Right atrium auricular region (tissue), 2 donors: ENCODE measurements around the gene SYCP2. TPM values are rescaled to one million over a fixed set of nuclear protein-coding genes. Genes with fewer than 3 reads are reported as not detected.

Experiments
- DNase-seq: peaks from one replicate; pipeline ENCODE4 v3.0.0-alpha.2; 2019; ENCODE audit warnings: low spot score
- H3K27ac ChIP-seq, 2 donors: fragments of 200-600 bp; sonication (generic); 1 replicate in 1 of 2; 2 replicates in 1 of 2; pipeline ENCODE4 v1.5.1; 2016 to 2019
- H3K27me3 ChIP-seq, 2 donors: fragments of 200-600 bp; sonication (generic); one replicate each; pipeline versions ENCODE4 v1.5.1 to v1.6.0; 2017 to 2019
- H3K36me3 ChIP-seq: fragments of 200-600 bp; sonication (generic); one replicate; pipeline ENCODE4 v1.5.1; 2016
- H3K4me1 ChIP-seq, 2 donors: fragments of 200-600 bp; sonication (generic); one replicate each; pipeline versions ENCODE4 v1.5.1 to v1.6.0; 2017 to 2019
- H3K4me3 ChIP-seq, 2 donors: fragments of 200-600 bp; sonication (generic); 1 replicate in 1 of 2; 2 replicates in 1 of 2; pipeline ENCODE4 v1.5.1; 2017 to 2019; ENCODE audit warnings: mild to moderate bottlenecking in 1 of 2, moderate library complexity in 1 of 2
- H3K9me3 ChIP-seq, 2 donors: fragments of 200-600 bp; sonication (generic); one replicate each; pipeline ENCODE4 v1.5.1; 2019
- total RNA-seq, 2 donors: library from RNA; depleted of rRNA; stranded (reverse); fragments of >200 nt; gene quantifications; one replicate each; pipeline ENCODE4 v1.1.0, GENCODE V29; 2016
- TF ChIP-seq, protein P1 (sequence below), 2 donors: fragments of 200-600 bp; sonication (generic); IDR thresholded peaks; one replicate each; pipeline ENCODE4 v1.5.1; 2019; ENCODE audit warnings: antibody characterized with exemption in 2 of 2

SYCP2 gene
- total RNA-seq, 2 donors from 2014 or later, result 0.56 to 0.79 TPM

DNA sequence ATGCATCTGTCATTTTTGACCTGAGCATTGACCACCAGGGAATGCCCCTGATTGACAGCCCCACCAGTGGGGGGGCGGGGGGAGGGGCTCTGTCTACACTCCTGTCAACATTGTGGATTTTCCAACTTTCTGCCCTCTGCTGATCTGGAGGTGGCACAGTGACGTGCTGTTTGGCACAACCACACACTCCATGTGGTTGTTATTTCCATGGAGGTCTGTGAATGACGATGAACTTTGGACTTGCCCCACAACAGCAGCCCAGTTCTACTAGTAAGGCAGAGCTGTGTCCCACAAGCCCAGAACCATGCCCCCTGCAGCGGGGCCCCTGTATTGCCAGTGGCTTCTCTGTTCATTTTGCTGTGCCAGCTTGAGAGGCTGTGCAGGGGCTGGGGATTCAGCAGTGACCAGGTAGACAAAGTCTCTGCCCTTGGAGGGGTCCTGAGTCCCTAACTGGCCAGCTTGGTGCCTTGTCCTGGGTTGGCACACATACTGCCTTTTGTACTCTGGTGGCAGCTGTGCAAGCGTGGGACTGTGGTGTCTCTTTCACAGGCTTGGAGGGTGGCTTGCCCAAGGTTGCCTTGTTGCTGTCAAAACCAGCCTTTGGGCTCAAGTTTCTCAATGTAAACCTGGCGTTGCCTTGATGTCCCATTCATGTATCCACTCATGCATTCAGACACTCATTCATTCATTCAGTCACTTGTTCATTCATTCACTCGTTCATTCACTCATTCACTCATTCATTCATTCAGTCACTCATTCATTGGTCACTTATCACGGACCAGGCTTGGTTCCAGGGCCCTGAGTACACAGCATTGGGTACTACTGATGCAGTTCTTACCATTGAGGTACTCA lies 108.5 kb downstream of the SYCP2 start:
- Histone ChIP-seq H3K9me3 (no peaks in the 10 kb centered on the region), H3K4me1 (peaks cover 0 to 81% of the 10 kb centered on the region in 2 donors), H3K36me3 (no peaks in the 10 kb centered on the region), H3K27me3 (no peaks in the 10 kb centered on the region), H3K27ac (peak overlapping the region in 1 of 2 donors; percentile 26), H3K4me3 (no peak overlapping the region)
- peak; percentile 49 for DNase-seq
- TF ChIP-seq, protein P1, sequence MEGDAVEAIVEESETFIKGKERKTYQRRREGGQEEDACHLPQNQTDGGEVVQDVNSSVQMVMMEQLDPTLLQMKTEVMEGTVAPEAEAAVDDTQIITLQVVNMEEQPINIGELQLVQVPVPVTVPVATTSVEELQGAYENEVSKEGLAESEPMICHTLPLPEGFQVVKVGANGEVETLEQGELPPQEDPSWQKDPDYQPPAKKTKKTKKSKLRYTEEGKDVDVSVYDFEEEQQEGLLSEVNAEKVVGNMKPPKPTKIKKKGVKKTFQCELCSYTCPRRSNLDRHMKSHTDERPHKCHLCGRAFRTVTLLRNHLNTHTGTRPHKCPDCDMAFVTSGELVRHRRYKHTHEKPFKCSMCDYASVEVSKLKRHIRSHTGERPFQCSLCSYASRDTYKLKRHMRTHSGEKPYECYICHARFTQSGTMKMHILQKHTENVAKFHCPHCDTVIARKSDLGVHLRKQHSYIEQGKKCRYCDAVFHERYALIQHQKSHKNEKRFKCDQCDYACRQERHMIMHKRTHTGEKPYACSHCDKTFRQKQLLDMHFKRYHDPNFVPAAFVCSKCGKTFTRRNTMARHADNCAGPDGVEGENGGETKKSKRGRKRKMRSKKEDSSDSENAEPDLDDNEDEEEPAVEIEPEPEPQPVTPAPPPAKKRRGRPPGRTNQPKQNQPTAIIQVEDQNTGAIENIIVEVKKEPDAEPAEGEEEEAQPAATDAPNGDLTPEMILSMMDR (IDR thresholded peaks at IDR 0.05), result no peak

DNA sequence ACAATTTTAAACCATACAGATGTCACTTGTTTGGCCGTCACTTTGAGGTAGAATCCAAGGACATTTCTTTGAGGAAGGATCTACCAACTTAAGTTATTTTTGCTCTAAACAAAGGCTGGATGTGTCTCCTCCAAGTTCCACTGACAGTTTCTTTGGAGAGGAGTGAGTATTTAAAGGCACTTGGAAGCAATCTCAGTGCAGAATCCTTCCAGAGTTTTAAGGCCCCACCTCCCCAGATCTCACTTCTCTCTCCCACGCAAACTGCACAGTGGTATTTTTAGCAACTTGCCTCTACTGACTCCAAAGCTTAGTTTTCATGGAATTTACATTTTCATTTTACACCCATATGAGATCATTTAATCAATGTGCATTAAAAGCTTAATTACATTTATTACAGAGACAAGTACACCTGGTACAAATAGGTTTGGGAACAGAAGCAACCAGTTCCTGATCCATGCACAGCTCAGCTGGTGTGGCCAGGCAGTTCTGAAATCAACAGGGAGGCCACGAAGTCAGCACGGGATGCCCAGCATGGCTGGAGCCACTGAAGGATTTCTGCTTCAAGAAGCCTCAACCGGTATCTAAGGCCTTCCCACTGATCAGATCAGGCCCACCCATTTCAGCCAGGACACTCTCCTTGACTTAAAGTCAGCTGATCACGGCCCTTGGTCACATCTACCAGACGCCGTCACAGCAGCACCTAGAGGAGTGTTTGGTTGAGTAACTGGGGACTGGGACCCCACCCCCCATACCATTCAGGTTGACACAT lies 109.8 kb downstream of the SYCP2 start:
- peak; percentile 44 for DNase-seq

DNA sequence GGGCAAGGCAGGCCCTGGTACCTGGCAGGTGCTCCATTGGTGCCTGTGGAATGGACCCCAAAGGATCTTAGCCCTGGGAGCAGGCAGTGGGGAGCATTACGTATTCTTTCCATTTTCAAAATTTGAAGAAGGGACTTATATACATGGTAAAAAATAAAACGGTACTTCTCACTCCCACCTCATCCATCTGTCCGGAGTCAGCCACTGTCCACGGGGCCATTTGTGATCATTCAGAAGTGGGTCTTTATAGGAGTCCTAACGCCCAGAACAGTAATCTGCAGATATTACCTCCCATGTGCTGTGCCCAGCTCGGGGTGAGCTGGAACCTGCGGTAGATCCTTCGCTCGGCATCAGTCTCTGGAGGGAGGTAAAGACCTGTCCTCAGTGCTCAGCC lies 110.4 kb downstream of the SYCP2 start:
- Histone ChIP-seq H3K27me3 (no peaks in the 10 kb centered on the region), H3K4me3 (no peak overlapping the region), H3K36me3 (no peaks in the 10 kb centered on the region), H3K4me1 (peaks cover 0 to 74% of the 10 kb centered on the region in 2 donors), H3K9me3 (no peaks in the 10 kb centered on the region), H3K27ac (no peak overlapping the region)
- TF ChIP-seq, protein P1 (IDR thresholded peaks at IDR 0.05), result no peak
- peak; percentile 26 for DNase-seq

More for the DNA sequence above, 109.8 kb downstream of the SYCP2 start:
- H3K4me1 ChIP-seq, result peaks cover 0 to 74% of the 10 kb centered on the region in 2 donors
- no peaks in the 10 kb centered on the region for H3K27me3 ChIP-seq
- no peak overlapping the region for H3K4me3 ChIP-seq
- H3K36me3 ChIP-seq, result no peaks in the 10 kb centered on the region
- no peaks in the 10 kb centered on the region for H3K9me3 ChIP-seq
- peak overlapping the region in 1 of 2 donors; percentile 26 for H3K27ac ChIP-seq
- TF ChIP-seq, protein P1 (IDR thresholded peaks at IDR 0.05), result no peak

DNA sequence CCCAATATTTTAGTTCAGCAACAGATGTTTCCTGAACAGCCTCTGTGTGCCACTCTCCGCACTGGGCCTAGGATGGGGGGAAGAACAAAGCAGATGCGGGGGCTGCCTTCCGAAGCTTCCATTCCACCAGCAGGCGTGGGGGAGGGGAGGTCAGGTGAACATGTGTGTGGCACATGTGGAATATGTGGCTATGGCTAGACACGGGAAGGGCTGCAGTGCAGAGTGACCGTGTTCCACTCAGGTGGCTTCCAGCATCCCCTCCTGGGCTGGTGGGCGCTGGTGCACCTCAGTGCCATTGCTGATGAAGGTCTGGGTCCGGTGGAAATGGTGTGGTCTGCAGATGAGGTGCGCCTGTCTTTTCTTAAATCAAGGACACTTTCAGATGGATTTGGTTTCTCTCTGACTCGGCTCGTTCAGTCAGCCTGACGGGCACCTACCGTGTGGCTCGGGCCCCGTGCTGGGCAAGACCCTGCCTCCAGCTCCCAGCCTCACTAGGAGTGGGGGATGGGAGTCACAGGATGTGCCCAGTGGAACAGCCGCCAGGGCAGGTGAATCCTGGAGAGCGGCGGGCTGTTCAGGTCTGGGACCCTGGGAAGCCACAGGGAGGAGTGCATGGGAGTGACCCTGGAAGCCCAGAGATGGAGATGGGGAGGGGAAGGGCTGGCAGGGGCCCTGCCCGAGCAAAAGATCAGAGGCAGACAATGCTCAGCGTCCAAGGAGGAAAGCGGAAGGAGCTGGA lies 111.0 kb downstream of the SYCP2 start:
- Histone ChIP-seq H3K9me3 (no peaks in the 10 kb centered on the region), H3K4me3 (no peak overlapping the region), H3K4me1 (peaks cover 0 to 72% of the 10 kb centered on the region in 2 donors), H3K36me3 (no peaks in the 10 kb centered on the region), H3K27me3 (no peaks in the 10 kb centered on the region), H3K27ac (no peak overlapping the region)
- TF ChIP-seq, protein P1 (IDR thresholded peaks at IDR 0.05), result no peak
- DNase-seq, result peak; percentile 42

DNA sequence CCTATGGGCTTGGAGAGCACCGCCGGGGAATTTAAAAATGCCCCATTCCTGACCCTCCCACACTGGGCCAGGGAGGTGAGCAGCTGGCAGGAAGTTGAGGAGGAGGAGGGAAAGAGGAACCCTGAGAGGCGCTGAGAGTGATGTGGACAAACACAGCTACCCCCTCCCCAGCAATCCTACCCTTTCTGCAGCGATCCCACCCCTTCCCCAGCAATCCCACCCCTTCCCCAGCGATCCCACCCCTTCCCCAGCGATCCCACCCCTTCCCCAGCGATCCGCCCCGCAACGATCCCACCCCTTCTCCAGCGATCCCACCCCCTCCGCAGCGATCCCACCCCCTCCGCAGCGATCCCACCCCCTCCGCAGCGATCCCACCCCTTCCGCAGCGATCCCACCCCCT lies 111.6 kb downstream of the SYCP2 start:
- no peaks in the 10 kb centered on the region for H3K9me3 ChIP-seq
- no peak for DNase-seq
- H3K4me3 ChIP-seq, result no peak overlapping the region
- peak overlapping the region in 1 of 2 donors; percentile 18 for H3K27ac ChIP-seq
- H3K36me3 ChIP-seq, result no peaks in the 10 kb centered on the region
- H3K4me1 ChIP-seq, result peaks cover 0 to 65% of the 10 kb centered on the region in 2 donors
- TF ChIP-seq, protein P1 (IDR thresholded peaks at IDR 0.05), result no peak
- no peaks in the 10 kb centered on the region for H3K27me3 ChIP-seq
